AG04449 (cell line): ENCODE results near the gene DENND4C.
"Not testable (repeated sequence)": the region's sequence is repeated elsewhere in the genome, so short reads cannot be mapped to it uniquely, and the experiment has no call there.

ENCODE experiments used
- CTCF ChIA-PET: fragments of 350-600 bp; formaldehyde crosslinking; extraction: SDS; loops from one replicate; lab custom pipeline; 2021; ENCODE audit warnings: antibody characterized with exemption; lab: Yijun Ruan, JAX
- POLR2A ChIA-PET: fragments of 400-600, 350-600 bp; formaldehyde crosslinking; extraction: SDS; loops from one replicate; lab custom pipeline; 2020; ENCODE audit warnings: antibody characterized with exemption, inconsistent platforms; lab: Yijun Ruan, JAX
- DNase-seq: peaks from one replicate; pipeline ENCODE4 v3.0.0-alpha.2; 2010; ENCODE audit warnings: low read depth, low spot score
- H3K4me3 ChIP-seq: 2 replicates; pipeline ENCODE4 v1.5.1; 2011; ENCODE audit warnings: low read depth, mild to moderate bottlenecking, control low read depth, low read length
- CTCF ChIP-seq: IDR thresholded peaks from one replicate; pipeline ENCODE4 v1.5.1; 2011; ENCODE audit warnings: mild to moderate bottlenecking, moderate library complexity, low read length, control low read depth, inconsistent platforms; ENCODE audit not compliant: insufficient read depth; ENCODE audit errors: missing control alignments

Gene DENND4C

GRCh38 chr9:19241728-19242127, 11.2 kb downstream of the DENND4C start:
- POLR2A ChIA-PET: interaction anchor here (1.0 kb wide), 1 partner anchor 9 kb away, joined by 6 read pairs; no protein-coding TSS in a partner anchor
- no peak overlapping the region for H3K4me3 ChIP-seq
- TF ChIP-seq CTCF: no peak
- CTCF ChIA-PET: interaction anchor here (1.4 kb wide), 2 partner anchors 9 to 19 kb away, joined by 3 to 4 read pairs; no protein-coding TSS in a partner anchor
- DNase-seq: no peak

- POLR2A ChIA-PET: no interaction called here
- TF ChIP-seq CTCF: no peak
- H3K4me3 ChIP-seq: no peak overlapping the region
- no peak for DNase-seq
- CTCF ChIA-PET: interaction anchor here (1.0 kb wide), 1 partner anchor 11 kb away, joined by 3 read pairs; no protein-coding TSS in a partner anchor
These were observed 13.0 kb downstream of the DENND4C start for GRCh38 chr9:19243366-19244033.

- ChIA-PET CTCF (no interaction called here), POLR2A (no interaction called here)
- no peak overlapping the region for H3K4me3 ChIP-seq
- no peak for TF ChIP-seq CTCF
- DNase-seq: no peak
These were observed 16.4 kb downstream of the DENND4C start for GRCh38 chr9:19246891-19247290.

GRCh38 chr9:19247420-19247819, 16.9 kb downstream of the DENND4C start:
- POLR2A ChIA-PET: no interaction called here
- no peak for DNase-seq
- TF ChIP-seq CTCF: no peak
- no peak overlapping the region for H3K4me3 ChIP-seq
- CTCF ChIA-PET: no interaction called here

GRCh38 chr9:19250346-19250745, 19.9 kb downstream of the DENND4C start:
- POLR2A ChIA-PET, DNase-seq, H3K4me3 ChIP-seq: not testable (repeated sequence)
- CTCF ChIA-PET: interaction anchor here (1.3 kb wide), 1 partner anchor 20 kb away, joined by 4 read pairs; the partner anchor contains the start of gene DENND4C

- DNase-seq, H3K4me3 ChIP-seq, POLR2A ChIA-PET: not testable (repeated sequence)
- CTCF ChIA-PET: interaction anchor here (1.3 kb wide), 1 partner anchor 20 kb away, joined by 4 read pairs; the partner anchor contains the start of gene DENND4C
These were observed 20.7 kb downstream of the DENND4C start for GRCh38 chr9:19251203-19251602.

- H3K4me3 ChIP-seq, DNase-seq, CTCF ChIA-PET, POLR2A ChIA-PET: not testable (repeated sequence)
These were observed 21.1 kb downstream of the DENND4C start for GRCh38 chr9:19251622-19252021.
